Measurements from ENCODE around the gene SPON1. TPM values are rescaled to one million over a fixed set of nuclear protein-coding genes. Genes with fewer than 3 reads are reported as not detected.
"Not testable (repeated sequence)": the region's sequence is repeated elsewhere in the genome, so short reads cannot be mapped to it uniquely, and the experiment has no call there.

The SPON1 gene
- total RNA-seq, 2 donors from 2014 or later: 9.3 to 26.7 TPM

GRCh38 chr11:14249121-14249963 is 286.8 kb downstream of the SPON1 start:
- peak; percentile 52 to 62 (median 58) for DNase-seq
- H3K4me1 ChIP-seq: no peaks in the 10 kb centered on the region
- WGBS, 2 donors: 20 to 30% methylated on average over 8 to 10 of the region's 10 CpGs
- TF ChIP-seq POLR2A (IDR thresholded peaks at IDR 0.05) (no peak), CTCF (IDR thresholded peaks at IDR 0.05) (peak; percentile 76 to 87 (median 84))
- no peaks in the 10 kb centered on the region for H3K36me3 ChIP-seq (replicated peaks in 1 of 2; ENCODE audit: insufficient read depth in 1 of 2, low read depth in 2 of 2)
- ATAC-seq: peak; percentile 45
- no peak overlapping the region for H3K27ac ChIP-seq
- no peaks in the 10 kb centered on the region for H3K9me3 ChIP-seq
- no peak overlapping the region for H3K4me3 ChIP-seq
- H3K27me3 ChIP-seq: no peaks in the 10 kb centered on the region
- intact Hi-C loops (cut with DNase I): loop anchor here (5.0 to 10.0 kb wide), 2 partner anchors 292 to 475 kb away; no protein-coding TSS in a partner anchor

DNA sequence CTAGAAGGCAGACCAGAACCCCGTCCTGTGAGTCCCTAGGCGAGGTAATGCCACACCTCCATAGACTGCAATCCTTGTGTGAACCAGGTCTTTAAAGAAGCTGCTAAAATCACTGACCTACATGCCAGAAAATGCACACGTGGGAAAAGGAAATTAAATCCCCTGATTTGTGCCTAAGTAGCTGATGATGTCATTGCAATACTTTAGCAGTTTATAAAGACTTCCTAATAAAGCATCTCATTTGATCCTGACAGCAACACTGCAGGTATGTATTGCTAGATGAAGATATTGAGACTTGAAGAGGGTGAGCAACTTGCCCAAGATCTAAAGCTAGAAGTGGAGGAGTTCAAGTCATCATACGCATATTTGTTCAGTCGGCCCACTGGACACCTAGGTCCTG is 289.2 kb downstream of the SPON1 start:
- no peak for TF ChIP-seq CTCF (IDR thresholded peaks at IDR 0.05)
- TF ChIP-seq POLR2A (IDR thresholded peaks at IDR 0.05): no peak
- 49 to 55% methylated on average over 4 to 5 of the region's 5 CpGs for WGBS, 2 donors
- Histone ChIP-seq H3K27ac (no peak overlapping the region), H3K4me3 (no peak overlapping the region), H3K27me3 (no peaks in the 10 kb centered on the region), H3K36me3 (replicated peaks in 1 of 2; ENCODE audit: insufficient read depth in 1 of 2, low read depth in 2 of 2) (no peaks in the 10 kb centered on the region), H3K9me3 (no peaks in the 10 kb centered on the region), H3K4me1 (no peaks in the 10 kb centered on the region)
- ATAC-seq (no peak), DNase-seq (no peak)
- intact Hi-C loops (cut with DNase I): no loop called here

- H3K36me3 ChIP-seq (replicated peaks in 1 of 2; ENCODE audit: insufficient read depth in 1 of 2, low read depth in 2 of 2); H3K27ac ChIP-seq; ATAC-seq; H3K9me3 ChIP-seq; H3K27me3 ChIP-seq; H3K4me3 ChIP-seq; DNase-seq; H3K4me1 ChIP-seq; intact Hi-C loops (cut with DNase I): not testable (repeated sequence)
- 90 to 93% methylated on average over 3 to 5 of the region's 12 CpGs for WGBS, 2 donors
Measured at GRCh38 chr11:14252501-14252900, 290.0 kb downstream of the SPON1 start.

DNA sequence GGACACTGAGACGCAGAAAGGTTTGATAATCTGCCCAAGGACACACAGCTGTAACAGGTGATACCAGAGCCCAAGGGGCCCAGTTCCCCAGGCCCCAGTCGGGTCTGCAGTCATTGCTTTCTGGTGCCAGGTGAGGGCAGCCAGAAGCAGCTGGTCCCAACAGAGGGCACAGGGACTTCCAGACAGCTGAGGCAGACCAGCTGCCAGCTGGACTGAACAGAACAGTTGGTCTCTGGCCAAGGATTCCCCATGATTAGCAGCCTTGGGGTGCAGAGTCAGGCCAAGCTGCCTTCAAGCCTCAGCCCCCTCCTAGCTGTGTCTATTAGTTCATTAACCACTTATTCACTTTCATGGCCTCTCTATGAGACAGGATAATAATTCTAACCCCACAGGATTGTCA is 290.9 kb downstream of the SPON1 start:
- intact Hi-C loops (cut with DNase I): no loop called here
- ATAC-seq: no peak
- Histone ChIP-seq H3K9me3 (no peaks in the 10 kb centered on the region), H3K27me3 (no peaks in the 10 kb centered on the region), H3K36me3 (replicated peaks in 1 of 2; ENCODE audit: insufficient read depth in 1 of 2, low read depth in 2 of 2) (no peaks in the 10 kb centered on the region), H3K4me3 (no peak overlapping the region), H3K4me1 (no peaks in the 10 kb centered on the region), H3K27ac (no peak overlapping the region)
- WGBS, 2 donors: 37 to 42% methylated on average over 2 of the region's 2 CpGs
- no peak for DNase-seq
- no peak for TF ChIP-seq POLR2A (IDR thresholded peaks at IDR 0.05)
- TF ChIP-seq CTCF (IDR thresholded peaks at IDR 0.05): no peak

GRCh38 chr11:14253840-14254239 is 291.3 kb downstream of the SPON1 start:
- 74 to 83% methylated on average over 3 to 5 of the region's 5 CpGs for WGBS, 2 donors
- Histone ChIP-seq H3K36me3 (replicated peaks in 1 of 2; ENCODE audit: insufficient read depth in 1 of 2, low read depth in 2 of 2) (no peaks in the 10 kb centered on the region), H3K27me3 (no peaks in the 10 kb centered on the region), H3K4me3 (no peak overlapping the region), H3K4me1 (no peaks in the 10 kb centered on the region), H3K9me3 (no peaks in the 10 kb centered on the region), H3K27ac (no peak overlapping the region)
- ATAC-seq: no peak
- DNase-seq: no peak
- no peak for TF ChIP-seq CTCF (IDR thresholded peaks at IDR 0.05)
- TF ChIP-seq POLR2A (IDR thresholded peaks at IDR 0.05): no peak
- intact Hi-C loops (cut with DNase I): no loop called here
